Activated naive CD8-positive, alpha-beta T cell treated with anti-CD3 and anti-CD28 coated beads, Interleukin-2, amount 50 U/mL, for 24 hours (primary cell): ENCODE measurements around the gene CBFA2T2.
"Not testable (repeated sequence)": the region's sequence is repeated elsewhere in the genome, so short reads cannot be mapped to it uniquely, and the experiment has no call there.

Experiments
- ATAC-seq: fragments of 150-1000 bp; cut with Tn5 transposase; one replicate; pipeline ENCODE4 v1.10.0; 2021
- DNase-seq: peaks from one replicate; pipeline ENCODE4 v3.0.0; 2021
- H3K27ac Mint-ChIP-seq: one replicate; pipeline ENCODE4 v1.8.0; 2021; ENCODE audit warnings: mild to moderate bottlenecking, mixed read lengths
- H3K27me3 Mint-ChIP-seq: one replicate; pipeline ENCODE4 v1.8.0; 2021; ENCODE audit warnings: mixed read lengths
- H3K36me3 Mint-ChIP-seq: one replicate; pipeline ENCODE4 v1.8.0; 2021; ENCODE audit warnings: low read depth, mixed read lengths
- H3K4me1 Mint-ChIP-seq: one replicate; pipeline ENCODE4 v1.8.0; 2021; ENCODE audit warnings: mixed read lengths
- H3K4me3 Mint-ChIP-seq: one replicate; pipeline ENCODE4 v1.8.0; 2021; ENCODE audit warnings: mild to moderate bottlenecking, moderate library complexity, mixed read lengths
- H3K9me3 Mint-ChIP-seq: one replicate; pipeline ENCODE4 v1.8.0; 2021; ENCODE audit warnings: mixed read lengths

The CBFA2T2 gene

DNA sequence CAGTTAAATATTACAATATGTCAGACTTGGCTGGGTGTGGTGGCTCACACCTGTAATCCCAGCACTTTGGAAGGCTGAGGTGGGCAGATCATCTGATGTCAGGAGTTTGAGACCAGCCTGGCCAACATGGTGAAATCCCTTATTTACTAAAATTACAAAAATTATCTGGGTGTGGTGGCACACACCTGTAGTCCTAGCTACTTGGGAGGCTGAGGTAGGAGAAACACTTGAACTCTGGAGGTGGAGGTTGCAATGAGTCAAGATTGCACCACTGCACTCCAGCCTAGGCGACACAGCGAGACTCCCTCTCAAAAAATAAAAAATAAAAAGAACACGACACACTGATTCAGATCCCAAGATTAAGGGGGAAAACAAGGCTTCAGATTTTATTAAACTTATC lies 19.2 kb downstream of the CBFA2T2 start:
- not testable (repeated sequence) for H3K36me3 Mint-ChIP-seq, H3K4me1 Mint-ChIP-seq, DNase-seq, ATAC-seq, H3K4me3 Mint-ChIP-seq, H3K9me3 Mint-ChIP-seq, H3K27me3 Mint-ChIP-seq, H3K27ac Mint-ChIP-seq

DNA sequence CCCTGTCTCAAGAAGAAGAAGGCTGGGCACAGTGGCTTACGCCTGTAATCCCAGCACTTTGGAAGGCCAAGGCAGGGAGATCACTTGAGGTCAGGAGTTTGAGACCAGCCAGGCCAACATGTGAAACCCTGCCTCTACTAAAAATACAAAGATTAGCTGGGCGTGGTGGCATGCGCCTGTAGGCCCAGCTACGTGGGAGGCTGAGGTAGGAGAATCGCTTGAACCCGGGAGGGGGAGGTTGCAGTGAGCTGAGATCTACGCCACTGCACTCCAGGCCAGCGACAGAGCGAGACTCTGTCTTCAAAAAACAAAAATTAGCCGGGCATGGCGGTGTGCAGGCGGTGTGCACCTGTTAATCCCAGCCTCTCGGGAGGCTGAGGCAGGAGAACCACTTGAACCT lies 22.0 kb downstream of the CBFA2T2 start:
- not testable (repeated sequence) for H3K27me3 Mint-ChIP-seq, H3K9me3 Mint-ChIP-seq, H3K36me3 Mint-ChIP-seq, ATAC-seq, H3K27ac Mint-ChIP-seq, DNase-seq, H3K4me3 Mint-ChIP-seq
- H3K4me1 Mint-ChIP-seq = peaks cover 12% of the 10 kb centered on the region

DNA sequence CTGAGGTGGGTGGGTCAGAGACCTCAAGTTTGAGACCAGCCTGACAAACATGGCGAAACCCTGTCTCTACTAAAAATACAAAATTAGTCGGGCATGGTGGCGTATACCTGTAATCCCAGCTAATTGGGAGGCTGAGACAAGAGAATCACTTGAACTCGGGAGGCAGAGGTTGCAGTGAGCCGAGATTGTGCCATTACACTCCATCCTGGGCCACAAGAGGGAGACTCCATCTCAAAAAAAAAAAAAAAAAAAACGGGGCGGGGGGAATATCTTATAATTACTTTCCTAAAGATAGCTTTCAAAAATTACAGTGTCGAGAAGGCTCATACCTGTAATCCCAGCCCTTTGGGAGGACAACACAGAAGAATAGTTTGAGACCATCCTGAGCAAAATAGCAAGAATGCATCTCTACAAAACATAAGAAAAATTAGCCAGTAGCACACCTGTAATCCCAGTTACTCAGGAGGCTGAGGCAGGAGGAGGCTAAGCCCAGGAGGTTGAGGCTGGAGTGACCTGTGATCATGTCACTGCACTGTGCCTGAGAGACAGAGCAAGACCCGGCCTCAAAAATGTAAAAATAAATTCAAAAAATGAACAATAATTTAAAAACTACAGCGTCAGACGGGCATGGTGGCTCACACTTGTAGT lies 25.8 kb downstream of the CBFA2T2 start:
- DNase-seq = no peak
- H3K36me3 Mint-ChIP-seq = peaks cover 1% of the 10 kb centered on the region
- no peak overlapping the region for H3K27ac Mint-ChIP-seq
- H3K9me3 Mint-ChIP-seq = no peaks in the 10 kb centered on the region
- no peak overlapping the region for H3K4me3 Mint-ChIP-seq
- peaks cover 11% of the 10 kb centered on the region for H3K4me1 Mint-ChIP-seq
- no peak for ATAC-seq
- H3K27me3 Mint-ChIP-seq = no peaks in the 10 kb centered on the region

DNA sequence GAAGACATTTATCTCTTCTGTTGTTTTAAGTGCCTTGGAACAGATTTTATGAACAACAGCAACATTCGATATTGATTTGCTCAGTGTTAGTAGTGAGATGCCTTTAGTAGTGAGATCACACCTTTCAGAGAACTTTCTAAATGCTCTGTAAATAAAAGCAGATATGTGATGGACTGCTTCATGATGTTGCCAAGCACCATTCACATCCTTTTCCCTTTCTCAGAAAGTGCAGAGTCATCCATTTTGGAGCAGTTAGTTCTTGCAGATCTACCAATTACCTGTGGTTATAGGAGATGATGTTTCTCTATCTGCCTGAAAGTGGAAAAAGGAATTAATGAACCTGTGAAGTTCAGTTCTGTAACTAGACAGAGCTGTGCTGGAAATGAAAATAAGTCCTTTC lies 27.0 kb downstream of the CBFA2T2 start:
- H3K4me1 Mint-ChIP-seq = peaks cover 9% of the 10 kb centered on the region
- ATAC-seq = no peak

DNA sequence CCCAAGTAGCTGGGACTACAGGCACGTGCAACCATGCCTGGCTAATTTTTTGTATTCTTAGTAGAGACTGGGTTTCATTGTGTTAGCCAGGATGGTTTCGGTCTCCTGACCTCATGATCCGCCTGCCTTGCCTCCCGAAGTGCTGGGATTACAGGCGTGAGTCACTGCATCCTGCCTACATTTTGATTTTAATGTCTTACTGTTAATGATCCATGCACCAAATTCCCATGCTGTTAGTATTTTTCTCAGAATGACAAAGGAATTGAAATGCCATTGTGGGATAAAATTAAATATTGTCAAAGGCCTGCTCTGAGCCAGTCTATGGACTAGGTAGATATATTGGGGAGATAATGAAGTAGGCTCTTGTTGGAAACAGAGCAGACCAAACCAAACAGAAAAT lies 28.2 kb downstream of the CBFA2T2 start:
- no peak for DNase-seq
- H3K4me3 Mint-ChIP-seq = no peak overlapping the region

More for the DNA sequence above, 27.0 kb downstream of the CBFA2T2 start:
- no peaks in the 10 kb centered on the region for H3K36me3 Mint-ChIP-seq
- no peaks in the 10 kb centered on the region for H3K27me3 Mint-ChIP-seq
- H3K9me3 Mint-ChIP-seq = no peaks in the 10 kb centered on the region
- peak overlapping the region; percentile 15 for H3K27ac Mint-ChIP-seq
- no peak overlapping the region for H3K4me3 Mint-ChIP-seq
- DNase-seq = no peak

DNA sequence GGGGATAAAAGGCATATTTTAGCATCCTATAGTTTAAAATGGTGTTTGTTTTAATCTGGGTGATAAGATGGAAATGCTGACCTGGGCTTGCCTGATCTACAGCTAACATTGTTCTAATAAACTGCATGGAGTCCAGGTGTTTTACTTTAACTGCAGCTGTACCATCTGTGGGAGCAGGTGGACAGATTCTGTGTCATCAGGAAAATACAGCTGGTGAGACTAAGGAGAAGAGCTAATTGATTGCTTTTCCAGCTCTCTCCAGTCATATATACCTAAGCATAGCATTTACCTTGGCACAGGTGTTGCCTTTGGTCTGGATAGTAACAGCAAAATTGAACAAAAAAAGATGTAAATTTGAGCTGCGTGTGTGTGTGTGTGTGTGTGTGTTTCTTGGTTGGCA lies 31.6 kb downstream of the CBFA2T2 start:
- ATAC-seq (no peak), DNase-seq (no peak)
- Mint-ChIP-seq H3K4me3 (no peak overlapping the region), H3K9me3 (no peaks in the 10 kb centered on the region), H3K36me3 (no peaks in the 10 kb centered on the region), H3K27me3 (no peaks in the 10 kb centered on the region), H3K4me1 (peaks cover 12% of the 10 kb centered on the region), H3K27ac (no peak overlapping the region)

More for the DNA sequence above, 28.2 kb downstream of the CBFA2T2 start:
- Mint-ChIP-seq H3K9me3 (no peaks in the 10 kb centered on the region), H3K4me1 (peaks cover 10% of the 10 kb centered on the region), H3K27ac (no peak overlapping the region), H3K36me3 (no peaks in the 10 kb centered on the region), H3K27me3 (no peaks in the 10 kb centered on the region)
- ATAC-seq = no peak

DNA sequence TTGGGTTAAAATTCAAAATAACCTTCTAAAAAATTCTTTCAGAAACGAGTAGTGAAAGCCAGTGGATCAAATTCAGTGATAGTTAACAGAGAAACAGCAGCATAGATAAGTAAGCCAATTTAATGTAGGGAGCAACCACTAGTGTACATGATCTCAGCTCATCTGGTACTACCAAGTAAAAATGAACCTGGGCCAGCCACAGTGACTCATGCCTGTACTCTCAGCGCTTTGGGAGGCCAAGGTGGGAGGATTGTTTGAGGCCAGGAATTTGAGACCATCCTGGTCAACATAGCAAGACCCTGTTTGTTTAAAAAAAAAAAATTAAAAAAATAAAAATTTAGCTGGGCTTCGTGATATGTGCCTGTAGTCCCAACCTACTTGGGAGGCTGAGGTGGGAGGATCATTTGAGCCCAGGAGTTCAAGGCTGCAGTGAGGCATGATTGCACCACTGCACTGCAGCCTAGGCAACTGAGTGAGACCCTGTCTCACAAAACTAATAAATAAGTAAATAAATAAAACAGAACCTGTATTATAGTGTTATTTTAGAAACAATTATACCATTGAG lies 32.4 kb downstream of the CBFA2T2 start:
- H3K9me3 Mint-ChIP-seq = no peaks in the 10 kb centered on the region
- no peaks in the 10 kb centered on the region for H3K27me3 Mint-ChIP-seq
- H3K4me3 Mint-ChIP-seq = no peak overlapping the region
- peaks cover 6% of the 10 kb centered on the region for H3K4me1 Mint-ChIP-seq
- DNase-seq (peak; percentile 5), ATAC-seq (no peak)
- H3K27ac Mint-ChIP-seq = no peak overlapping the region
- no peaks in the 10 kb centered on the region for H3K36me3 Mint-ChIP-seq

DNA sequence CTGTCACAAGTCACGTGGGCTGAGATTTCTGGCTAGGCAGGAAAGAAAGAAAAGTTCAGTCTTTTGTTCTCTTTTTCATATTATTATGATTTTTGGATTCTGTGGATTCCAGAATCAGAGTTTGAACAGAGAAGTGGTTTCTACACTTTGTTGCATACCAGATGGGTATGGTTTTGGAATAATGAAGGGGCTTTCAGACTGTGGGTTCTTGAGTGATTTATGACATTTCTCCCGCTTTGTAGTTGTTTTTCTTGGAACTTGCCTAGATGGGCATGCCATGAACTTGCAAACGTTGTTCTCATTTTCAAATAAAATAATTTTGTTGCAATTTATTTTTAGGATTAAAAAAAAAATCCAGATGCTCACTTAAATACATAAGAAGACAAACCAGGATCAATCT lies 34.4 kb downstream of the CBFA2T2 start:
- Mint-ChIP-seq H3K27me3 (no peaks in the 10 kb centered on the region), H3K36me3 (no peaks in the 10 kb centered on the region), H3K27ac (no peak overlapping the region), H3K9me3 (no peaks in the 10 kb centered on the region), H3K4me3 (no peak overlapping the region), H3K4me1 (peaks cover 6% of the 10 kb centered on the region)
- ATAC-seq (no peak), DNase-seq (no peak)

DNA sequence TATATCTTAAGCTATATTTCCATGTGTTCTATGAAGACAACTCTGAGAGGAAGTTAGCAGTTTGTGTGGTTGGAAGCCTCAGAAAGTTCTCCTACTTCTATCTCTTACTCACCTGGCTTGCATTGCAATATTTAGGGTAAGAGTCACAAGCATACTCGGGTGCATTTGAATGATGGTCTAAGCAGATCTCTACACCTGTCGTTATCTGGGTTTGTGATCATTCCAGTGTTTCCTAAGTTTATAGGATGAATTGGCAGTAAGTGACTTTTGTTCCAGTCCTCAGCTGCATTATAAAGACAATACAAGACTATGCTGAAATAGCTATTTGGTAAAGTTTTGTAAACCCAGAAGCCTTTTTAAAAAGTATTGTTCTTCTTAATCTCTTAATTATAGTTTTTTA lies 36.9 kb downstream of the CBFA2T2 start:
- no peaks in the 10 kb centered on the region for H3K27me3 Mint-ChIP-seq
- H3K4me1 Mint-ChIP-seq = peaks cover 14% of the 10 kb centered on the region
- no peaks in the 10 kb centered on the region for H3K36me3 Mint-ChIP-seq
- no peak overlapping the region for H3K27ac Mint-ChIP-seq
- no peaks in the 10 kb centered on the region for H3K9me3 Mint-ChIP-seq
- no peak overlapping the region for H3K4me3 Mint-ChIP-seq
- ATAC-seq (no peak), DNase-seq (no peak)

DNA sequence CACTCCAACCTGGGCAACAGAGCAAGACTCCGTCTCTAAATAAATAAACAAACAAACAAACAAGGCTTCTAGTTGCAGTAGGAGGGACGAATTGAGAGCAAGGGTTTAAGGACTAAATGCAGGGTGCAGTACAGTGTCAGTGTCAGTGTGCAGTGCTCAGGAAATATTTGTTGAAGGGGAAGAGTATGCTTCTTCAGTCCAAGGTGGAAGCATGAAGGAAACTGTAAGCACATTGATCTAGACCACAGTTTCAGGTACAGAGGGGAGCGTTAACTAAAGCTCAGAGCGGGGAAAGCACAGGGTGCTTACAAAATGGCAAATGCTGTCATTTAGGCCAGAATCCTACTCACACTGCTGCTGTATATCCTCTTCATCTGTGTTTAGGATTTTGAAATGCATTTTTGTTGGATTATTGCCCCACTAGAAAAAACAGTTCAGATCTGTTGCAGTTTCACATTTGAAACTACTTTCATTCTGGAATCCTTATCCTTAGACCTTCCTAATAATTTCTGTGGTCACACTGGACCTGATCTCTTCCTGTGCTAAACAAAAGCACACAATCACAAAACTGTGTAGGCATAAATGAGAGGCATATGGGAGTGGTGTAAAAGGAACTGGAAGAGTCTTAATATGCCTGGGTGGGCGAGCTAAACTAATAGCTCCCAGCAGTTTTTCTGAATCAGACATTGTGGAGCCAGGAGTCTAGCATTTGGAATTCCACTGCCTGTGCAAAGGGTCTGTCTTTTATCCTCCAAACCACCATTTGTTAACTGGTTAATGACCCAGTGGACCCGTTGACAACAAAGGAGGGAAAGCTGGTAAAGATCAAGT lies 41.4 kb downstream of the CBFA2T2 start:
- no peaks in the 10 kb centered on the region for H3K27me3 Mint-ChIP-seq
- no peaks in the 10 kb centered on the region for H3K9me3 Mint-ChIP-seq
- DNase-seq (no peak), ATAC-seq (no peak)
- H3K4me1 Mint-ChIP-seq = peaks cover 10% of the 10 kb centered on the region
- H3K27ac Mint-ChIP-seq = no peak overlapping the region
- no peaks in the 10 kb centered on the region for H3K36me3 Mint-ChIP-seq
- H3K4me3 Mint-ChIP-seq = no peak overlapping the region

DNA sequence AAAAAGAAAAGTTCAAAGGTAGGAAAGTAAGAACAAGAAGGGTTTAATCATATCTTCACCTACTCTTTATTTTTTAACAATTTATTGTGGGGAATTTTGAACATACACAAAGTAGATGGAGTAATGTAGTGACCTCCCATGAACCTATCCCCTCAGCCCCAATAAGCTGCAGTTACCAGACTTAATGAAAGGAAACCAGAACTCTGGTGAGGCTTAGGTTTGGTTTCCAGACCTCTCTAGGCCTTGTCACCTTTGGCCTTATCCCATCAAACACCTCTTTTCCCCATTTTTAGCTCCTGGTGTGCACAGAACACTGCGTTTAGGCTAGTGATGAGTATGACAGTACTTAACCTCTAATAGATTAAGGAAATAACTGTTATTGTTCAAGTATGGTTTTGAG lies 42.0 kb downstream of the CBFA2T2 start:
- DNase-seq (no peak), ATAC-seq (no peak)
- Mint-ChIP-seq H3K4me1 (peaks cover 10% of the 10 kb centered on the region), H3K27ac (no peak overlapping the region), H3K9me3 (no peaks in the 10 kb centered on the region), H3K4me3 (no peak overlapping the region), H3K36me3 (no peaks in the 10 kb centered on the region), H3K27me3 (no peaks in the 10 kb centered on the region)

DNA sequence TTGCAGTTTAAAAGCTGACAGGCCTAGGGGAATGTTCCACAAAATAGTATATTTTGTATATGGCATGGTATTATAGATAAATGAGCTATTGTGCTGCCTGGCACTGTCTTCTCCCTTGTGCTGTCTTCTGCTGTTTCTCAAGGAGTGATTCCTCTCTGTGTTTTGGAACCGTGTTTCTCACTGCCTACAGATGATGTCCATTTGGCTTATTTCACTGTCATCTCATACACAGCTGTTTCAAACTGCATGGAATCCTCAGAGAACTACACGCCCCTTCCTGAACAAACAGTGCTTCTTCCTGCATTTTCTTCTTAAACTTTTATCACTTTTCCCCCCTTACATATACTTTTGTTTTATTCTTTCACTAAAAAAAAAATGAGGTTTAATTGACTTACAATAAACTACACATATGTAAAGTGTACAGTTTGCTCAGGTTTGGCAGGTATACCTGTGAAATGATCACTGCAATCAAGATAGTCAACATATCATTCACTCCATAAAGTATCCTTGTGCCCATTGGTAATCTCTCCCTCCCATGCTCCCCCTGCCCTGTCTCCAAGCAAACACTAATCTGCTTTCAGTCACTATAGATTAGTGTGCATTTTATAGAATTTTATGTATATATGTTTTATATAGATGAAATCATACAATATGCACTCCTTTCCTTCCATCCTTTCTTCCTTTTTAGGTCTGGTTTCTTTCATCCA lies 43.0 kb downstream of the CBFA2T2 start:
- Mint-ChIP-seq H3K27ac (no peak overlapping the region), H3K36me3 (peaks cover 4% of the 10 kb centered on the region), H3K4me1 (peaks cover 10% of the 10 kb centered on the region), H3K27me3 (no peaks in the 10 kb centered on the region), H3K4me3 (no peak overlapping the region), H3K9me3 (no peaks in the 10 kb centered on the region)
- ATAC-seq (no peak), DNase-seq (no peak)

DNA sequence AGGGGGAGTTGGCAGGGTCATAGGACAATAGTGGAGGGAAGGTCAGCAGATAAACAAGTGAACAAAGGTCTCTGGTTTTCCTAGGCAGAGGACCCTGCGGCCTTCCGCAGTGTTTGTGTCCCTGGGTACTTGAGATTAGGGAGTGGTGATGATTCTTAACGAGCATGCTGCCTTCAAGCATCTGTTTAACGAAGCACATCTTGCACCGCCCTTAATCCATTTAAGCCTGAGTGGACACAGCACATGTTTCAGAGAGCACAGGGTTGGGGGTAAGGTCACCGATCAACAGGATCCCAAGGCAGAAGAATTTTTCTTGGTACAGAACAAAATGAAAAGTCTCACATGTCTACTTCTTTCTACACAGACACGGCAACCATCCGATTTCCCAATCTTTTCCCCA lies 45.8 kb downstream of the CBFA2T2 start:
- H3K9me3 Mint-ChIP-seq, H3K27me3 Mint-ChIP-seq, H3K27ac Mint-ChIP-seq, H3K36me3 Mint-ChIP-seq, ATAC-seq, DNase-seq, H3K4me3 Mint-ChIP-seq: not testable (repeated sequence)
- peaks cover 13% of the 10 kb centered on the region for H3K4me1 Mint-ChIP-seq

DNA sequence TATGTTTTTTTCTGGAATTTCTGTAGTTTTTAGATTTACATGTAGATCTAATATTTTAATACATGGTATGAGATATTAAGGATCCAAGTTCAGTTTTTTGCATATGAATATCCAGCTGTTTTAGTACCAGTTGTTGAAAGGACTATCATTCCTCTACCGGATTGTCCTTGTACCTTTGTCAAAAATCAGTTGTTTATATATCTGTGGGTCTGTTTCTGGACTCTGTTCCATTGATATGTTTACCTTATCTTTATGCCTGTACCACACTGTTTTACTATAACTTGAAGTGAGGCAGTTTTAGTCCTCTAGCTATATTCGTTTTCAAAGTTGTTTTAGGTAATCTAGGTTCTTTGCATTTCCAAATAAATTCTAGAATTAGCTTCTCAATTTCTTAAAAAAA lies 47.7 kb downstream of the CBFA2T2 start:
- no peaks in the 10 kb centered on the region for H3K27me3 Mint-ChIP-seq
- H3K4me3 Mint-ChIP-seq = no peak overlapping the region
- peaks cover 5% of the 10 kb centered on the region for H3K4me1 Mint-ChIP-seq
- H3K36me3 Mint-ChIP-seq = peaks cover 4% of the 10 kb centered on the region
- no peaks in the 10 kb centered on the region for H3K9me3 Mint-ChIP-seq
- H3K27ac Mint-ChIP-seq = no peak overlapping the region
- no peak for ATAC-seq
- DNase-seq = no peak

DNA sequence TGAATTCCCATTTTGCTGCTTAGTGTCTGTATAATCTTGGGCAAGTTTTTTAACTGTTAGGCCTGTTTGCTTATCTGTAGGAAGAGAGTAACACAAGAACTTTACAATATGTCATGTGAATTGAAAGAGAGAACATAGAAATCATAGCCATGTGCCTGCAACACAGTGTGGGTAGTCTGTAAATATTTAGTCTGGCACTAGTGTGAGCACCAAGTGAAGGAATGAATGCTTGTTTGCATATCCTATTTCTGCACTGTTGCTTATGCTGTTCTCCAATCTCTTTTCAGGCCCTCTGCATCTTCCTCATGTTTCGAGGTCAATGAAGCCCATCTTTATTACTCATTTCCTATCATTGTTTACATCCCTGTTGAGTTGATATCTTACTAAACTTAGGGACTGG lies 49.2 kb downstream of the CBFA2T2 start:
- Mint-ChIP-seq H3K27me3 (no peaks in the 10 kb centered on the region), H3K36me3 (peaks cover 4% of the 10 kb centered on the region), H3K4me1 (peaks cover 5% of the 10 kb centered on the region), H3K27ac (no peak overlapping the region), H3K4me3 (no peak overlapping the region), H3K9me3 (no peaks in the 10 kb centered on the region)
- DNase-seq = no peak
- ATAC-seq = no peak
